Measurements from ENCODE around the gene NEDD9.

Gene NEDD9

DNA sequence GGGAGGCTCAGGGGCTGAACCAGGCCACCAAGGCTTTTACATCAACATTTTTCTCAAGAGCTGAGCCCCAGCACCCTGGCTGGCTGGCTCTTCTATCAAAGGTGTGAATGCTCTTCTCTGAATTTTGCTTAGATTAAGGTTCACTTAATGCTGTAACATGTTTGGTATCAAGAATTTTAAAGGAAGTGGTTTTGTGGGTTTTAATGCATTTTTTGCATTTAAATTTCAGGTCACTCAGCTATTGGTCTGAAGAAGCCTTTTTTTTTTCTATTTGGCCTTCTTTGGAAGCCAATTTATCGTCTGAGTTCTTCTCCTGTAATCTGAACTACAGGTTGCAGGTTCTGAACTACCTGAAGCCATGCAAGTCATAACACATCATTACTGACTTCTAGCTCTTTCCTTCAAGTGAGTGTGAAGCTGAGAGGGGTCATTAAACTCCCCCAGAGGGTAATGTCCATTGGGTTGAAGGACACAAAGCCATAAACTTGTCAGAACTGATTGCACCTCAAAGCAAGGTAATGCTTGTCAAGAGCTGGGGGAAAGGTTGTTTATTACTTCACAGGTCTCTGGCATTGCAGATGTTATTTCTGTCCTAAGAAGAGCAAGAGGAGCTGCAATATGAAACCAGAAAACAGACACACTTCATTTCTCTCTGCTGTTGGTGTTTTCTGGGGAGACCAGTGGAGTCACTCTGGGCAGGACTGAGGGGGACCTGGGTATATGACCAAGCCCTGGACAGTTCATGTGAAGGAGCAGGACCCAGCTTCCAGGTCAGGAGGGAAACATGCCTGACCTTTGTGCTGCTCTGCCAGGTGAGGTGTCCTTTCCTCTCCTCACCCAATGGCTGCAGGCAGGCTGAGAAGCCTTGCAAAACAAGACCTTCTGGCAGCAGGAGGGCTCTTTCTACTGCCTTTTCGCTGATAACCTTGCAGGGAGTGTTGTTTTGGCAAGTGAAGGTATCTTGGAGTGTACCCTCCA, 26.1 kb upstream of the NEDD9 start:
- Histone ChIP-seq H3K27me3 (ENCODE audit: control insufficient read depth, insufficient read depth, low read length) (no peaks in the 10 kb centered on the region), H3K36me3 (ENCODE audit: control insufficient read depth, insufficient read depth, low read length) (no peaks in the 10 kb centered on the region), H3K4me1 (ENCODE audit: control insufficient read depth, insufficient read depth, low read length) (peaks cover 16% of the 10 kb centered on the region), H3K4me3 (ENCODE audit: low read length) (no peak overlapping the region), H3K9ac (ENCODE audit: low read length) (no peak overlapping the region), H3K9me3 (ENCODE audit: control insufficient read depth, low read length) (no peaks in the 10 kb centered on the region)

DNA sequence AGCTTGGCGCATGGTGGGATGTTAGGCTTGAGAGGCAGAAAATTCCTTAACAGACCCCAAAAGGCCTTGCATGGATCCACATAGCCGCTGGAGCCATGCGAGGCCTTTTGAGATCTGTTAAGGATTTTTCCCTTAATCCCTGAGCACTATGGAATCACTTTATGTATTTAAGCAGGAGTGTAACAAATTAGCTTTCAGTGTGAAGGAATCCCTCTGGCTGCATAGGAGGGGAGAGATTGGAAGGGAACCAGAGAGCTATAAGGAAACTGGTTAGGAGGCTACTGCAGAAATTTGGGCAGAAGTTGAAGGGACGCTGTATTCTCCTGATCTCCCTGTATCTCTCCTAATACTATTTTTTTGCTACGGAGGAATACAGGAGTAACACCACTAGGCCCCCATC, 23.1 kb upstream of the NEDD9 start:
- no peak overlapping the region for H3K4me3 ChIP-seq (ENCODE audit: low read length)
- H3K9me3 ChIP-seq (ENCODE audit: control insufficient read depth, low read length), result no peaks in the 10 kb centered on the region
- H3K36me3 ChIP-seq (ENCODE audit: control insufficient read depth, insufficient read depth, low read length), result no peaks in the 10 kb centered on the region
- no peaks in the 10 kb centered on the region for H3K27me3 ChIP-seq (ENCODE audit: control insufficient read depth, insufficient read depth, low read length)
- H3K4me1 ChIP-seq (ENCODE audit: control insufficient read depth, insufficient read depth, low read length), result peaks cover 29% of the 10 kb centered on the region
- H3K9ac ChIP-seq (ENCODE audit: low read length), result no peak overlapping the region

DNA sequence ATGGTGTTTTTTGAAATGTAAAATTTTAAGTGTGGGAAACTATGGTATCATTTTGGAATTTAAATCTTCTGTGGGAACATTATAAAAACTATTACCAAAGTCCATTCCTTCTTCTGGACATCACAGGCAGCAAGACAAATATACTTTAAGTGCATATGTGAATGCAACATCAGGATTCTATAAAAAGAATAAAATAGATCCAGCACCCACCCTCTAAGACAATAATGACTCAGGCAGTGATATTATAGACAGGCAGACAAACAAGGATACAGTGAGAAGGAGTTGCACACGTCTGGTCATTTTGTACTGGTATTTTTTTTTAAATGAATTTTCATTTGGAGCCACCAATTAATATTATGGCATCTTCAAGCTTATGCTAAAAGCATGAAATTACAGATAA, 21.1 kb upstream of the NEDD9 start:
- Histone ChIP-seq H3K9ac (ENCODE audit: low read length) (no peak overlapping the region), H3K27me3 (ENCODE audit: control insufficient read depth, insufficient read depth, low read length) (no peaks in the 10 kb centered on the region), H3K4me3 (ENCODE audit: low read length) (no peak overlapping the region), H3K9me3 (ENCODE audit: control insufficient read depth, low read length) (no peaks in the 10 kb centered on the region), H3K4me1 (ENCODE audit: control insufficient read depth, insufficient read depth, low read length) (peaks cover 22% of the 10 kb centered on the region), H3K36me3 (ENCODE audit: control insufficient read depth, insufficient read depth, low read length) (no peaks in the 10 kb centered on the region)

DNA sequence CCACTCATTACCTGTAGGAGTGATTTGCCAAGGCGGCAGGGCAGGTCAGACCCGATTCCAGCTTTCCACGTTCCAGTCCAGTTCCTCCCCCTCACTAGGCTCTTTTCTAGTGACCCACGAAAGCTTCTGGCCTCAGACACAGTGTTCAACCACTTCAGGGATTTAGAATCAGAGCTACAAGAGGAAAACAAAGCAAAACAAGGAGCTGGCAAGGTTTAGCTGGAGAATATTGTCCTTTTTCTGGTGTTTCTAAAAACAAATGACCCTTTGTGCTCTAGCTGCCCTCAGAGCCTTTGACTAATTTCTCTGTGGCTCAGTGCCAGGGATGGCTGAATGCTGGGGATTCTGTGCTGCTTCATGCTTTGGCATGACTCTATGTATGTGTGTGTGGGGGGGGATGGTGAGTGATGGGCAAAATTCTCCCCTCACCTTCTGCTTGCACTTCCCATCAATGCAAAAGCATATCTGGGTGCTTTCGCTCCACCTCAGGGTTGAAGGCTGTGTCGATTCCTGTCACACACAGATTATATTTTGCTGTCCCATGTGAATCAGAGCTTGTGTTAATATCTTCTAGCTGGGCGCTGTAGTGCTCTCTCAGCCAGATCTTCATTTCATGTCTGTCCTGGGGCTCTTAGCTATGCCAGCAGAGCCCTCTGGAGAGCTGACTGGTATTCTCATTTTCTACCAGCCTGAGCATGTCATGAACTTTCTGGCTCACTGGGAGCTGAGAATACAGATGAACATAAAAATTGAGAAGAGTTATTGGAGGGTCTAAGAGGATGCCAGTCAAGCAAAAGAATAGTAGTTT, 19.3 kb upstream of the NEDD9 start:
- no peak overlapping the region for H3K4me3 ChIP-seq (ENCODE audit: low read length)
- no peak overlapping the region for H3K9ac ChIP-seq (ENCODE audit: low read length)
- no peaks in the 10 kb centered on the region for H3K27me3 ChIP-seq (ENCODE audit: control insufficient read depth, insufficient read depth, low read length)
- no peaks in the 10 kb centered on the region for H3K36me3 ChIP-seq (ENCODE audit: control insufficient read depth, insufficient read depth, low read length)
- H3K9me3 ChIP-seq (ENCODE audit: control insufficient read depth, low read length), result no peaks in the 10 kb centered on the region
- H3K4me1 ChIP-seq (ENCODE audit: control insufficient read depth, insufficient read depth, low read length), result peaks cover 20% of the 10 kb centered on the region

DNA sequence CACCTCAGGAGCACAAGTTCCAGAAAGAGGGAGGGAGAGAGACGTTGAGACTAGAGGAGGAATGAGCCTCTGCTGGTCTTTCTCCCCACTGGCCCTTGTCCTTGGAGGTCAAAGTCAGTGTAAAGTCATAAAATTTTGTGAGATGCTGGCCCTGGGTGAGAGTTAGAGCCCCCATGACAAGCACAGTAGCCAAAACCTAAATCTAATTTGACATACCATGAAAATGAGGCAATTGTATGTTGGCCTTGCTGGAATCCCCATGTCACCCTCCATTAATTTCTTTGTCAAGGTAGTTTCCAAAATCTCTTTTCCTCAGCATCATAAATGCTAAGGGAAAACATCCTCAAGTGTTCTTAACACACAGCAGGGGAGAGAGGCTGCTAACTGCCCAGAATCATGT, 17.6 kb upstream of the NEDD9 start:
- H3K4me3 ChIP-seq (ENCODE audit: low read length), result no peak overlapping the region
- H3K9me3 ChIP-seq (ENCODE audit: control insufficient read depth, low read length), result no peaks in the 10 kb centered on the region
- H3K9ac ChIP-seq (ENCODE audit: low read length), result no peak overlapping the region
- no peaks in the 10 kb centered on the region for H3K27me3 ChIP-seq (ENCODE audit: control insufficient read depth, insufficient read depth, low read length)
- peaks cover 20% of the 10 kb centered on the region for H3K4me1 ChIP-seq (ENCODE audit: control insufficient read depth, insufficient read depth, low read length)
- H3K36me3 ChIP-seq (ENCODE audit: control insufficient read depth, insufficient read depth, low read length), result no peaks in the 10 kb centered on the region

DNA sequence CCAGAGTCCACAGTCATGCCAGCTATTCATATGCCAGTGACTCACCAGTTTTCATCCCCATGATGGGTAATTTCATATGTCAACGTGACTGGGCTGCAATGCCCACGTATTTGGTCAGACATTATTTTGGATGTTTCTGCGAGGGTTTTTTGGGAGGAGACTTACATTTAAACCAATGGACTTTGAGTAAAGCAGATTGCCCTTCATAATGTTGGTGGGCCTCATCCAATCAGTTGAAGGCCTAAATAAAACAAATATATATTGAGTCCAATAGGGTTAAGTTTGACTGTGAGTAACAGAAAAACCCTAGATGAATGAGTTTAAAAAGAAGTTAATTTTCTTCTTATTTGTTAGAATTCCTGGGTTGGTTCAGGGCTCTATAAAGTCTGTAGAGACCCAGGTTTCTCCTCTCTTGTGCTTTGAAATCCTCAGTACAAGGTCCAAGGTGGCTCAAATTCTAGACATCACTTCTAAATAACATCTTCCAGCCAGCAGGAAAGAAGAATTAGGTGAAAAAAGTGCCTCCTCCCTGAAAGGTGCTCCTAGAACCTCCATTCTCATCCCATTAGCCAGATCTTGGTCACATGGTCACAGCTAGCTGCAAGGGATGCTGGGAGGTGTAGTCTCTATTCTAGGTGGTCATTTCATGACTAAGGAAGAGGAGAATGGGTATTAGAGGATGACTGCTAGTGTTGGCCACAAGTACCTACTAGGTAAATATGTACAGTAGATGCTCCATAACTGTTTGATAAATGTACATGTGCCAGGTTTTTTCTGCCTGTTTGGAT, 16.7 kb upstream of the NEDD9 start:
- Histone ChIP-seq H3K4me1 (ENCODE audit: control insufficient read depth, insufficient read depth, low read length) (peaks cover 20% of the 10 kb centered on the region), H3K4me3 (ENCODE audit: low read length) (no peak overlapping the region), H3K9ac (ENCODE audit: low read length) (no peak overlapping the region), H3K27me3 (ENCODE audit: control insufficient read depth, insufficient read depth, low read length) (no peaks in the 10 kb centered on the region), H3K9me3 (ENCODE audit: control insufficient read depth, low read length) (no peaks in the 10 kb centered on the region), H3K36me3 (ENCODE audit: control insufficient read depth, insufficient read depth, low read length) (no peaks in the 10 kb centered on the region)

DNA sequence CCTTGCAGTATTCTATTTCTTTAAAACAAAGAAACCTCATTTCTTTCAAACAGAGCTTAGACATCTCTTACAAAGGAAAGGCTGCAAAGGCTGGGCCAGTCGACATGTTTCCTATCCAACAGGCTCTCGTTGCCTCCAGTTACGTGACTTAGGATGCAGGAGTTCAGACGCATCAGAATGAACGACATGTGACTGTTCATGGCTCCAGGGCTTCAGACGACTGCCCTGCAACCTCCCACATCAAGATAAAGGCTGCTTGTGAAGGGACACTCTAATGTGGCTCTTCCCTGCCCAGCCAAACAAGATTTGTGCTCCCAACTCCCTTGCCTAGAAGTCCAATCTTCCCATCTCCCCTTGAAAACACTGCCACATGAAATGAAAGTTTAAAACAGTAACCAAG, 14.3 kb upstream of the NEDD9 start:
- peaks cover 24% of the 10 kb centered on the region for H3K4me1 ChIP-seq (ENCODE audit: control insufficient read depth, insufficient read depth, low read length)
- H3K9me3 ChIP-seq (ENCODE audit: control insufficient read depth, low read length), result no peaks in the 10 kb centered on the region
- no peak overlapping the region for H3K9ac ChIP-seq (ENCODE audit: low read length)
- no peak overlapping the region for H3K4me3 ChIP-seq (ENCODE audit: low read length)
- no peaks in the 10 kb centered on the region for H3K27me3 ChIP-seq (ENCODE audit: control insufficient read depth, insufficient read depth, low read length)
- H3K36me3 ChIP-seq (ENCODE audit: control insufficient read depth, insufficient read depth, low read length), result no peaks in the 10 kb centered on the region

DNA sequence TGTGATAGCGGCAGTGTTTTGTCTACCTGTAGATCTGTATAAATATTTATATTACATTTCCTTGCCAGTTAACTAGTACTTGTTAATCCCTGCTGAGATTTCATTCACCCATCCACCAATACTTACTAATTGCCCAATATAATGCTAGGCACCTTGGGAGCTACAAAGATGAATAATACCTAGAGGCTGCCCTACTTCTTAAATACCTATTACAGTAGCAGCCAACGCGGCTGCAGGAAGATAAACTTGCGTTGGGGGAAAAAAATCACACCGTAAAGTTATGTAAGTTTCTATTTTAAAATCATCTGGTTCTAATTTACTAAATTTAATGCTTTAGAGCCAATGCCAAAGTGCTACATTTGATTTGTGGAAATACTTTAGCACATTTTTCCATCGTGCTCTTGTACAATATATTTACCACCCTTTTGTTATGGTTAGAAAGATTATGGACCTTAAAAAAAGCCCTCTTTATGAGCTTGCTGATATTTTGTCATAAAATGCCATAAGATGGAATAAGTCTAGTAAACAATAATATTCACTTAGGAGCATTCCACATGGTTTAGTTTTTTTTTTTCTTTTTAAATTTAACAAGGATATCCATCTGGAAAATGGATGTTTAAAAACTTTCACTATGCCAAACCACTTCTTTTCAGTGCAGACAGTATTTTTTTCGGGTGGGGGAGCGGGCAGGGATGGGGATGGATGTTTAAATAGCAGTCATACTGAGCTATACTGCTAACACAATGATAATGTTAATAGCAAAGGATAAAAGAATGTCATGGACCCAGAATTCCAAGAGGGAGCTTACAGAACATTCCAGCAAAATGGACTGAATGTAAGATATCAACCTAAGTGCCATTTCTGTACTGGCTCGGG, 13.2 kb upstream of the NEDD9 start:
- no peak overlapping the region for H3K9ac ChIP-seq (ENCODE audit: low read length)
- H3K27me3 ChIP-seq (ENCODE audit: control insufficient read depth, insufficient read depth, low read length), result no peaks in the 10 kb centered on the region
- H3K4me1 ChIP-seq (ENCODE audit: control insufficient read depth, insufficient read depth, low read length), result peaks cover 26% of the 10 kb centered on the region
- no peaks in the 10 kb centered on the region for H3K36me3 ChIP-seq (ENCODE audit: control insufficient read depth, insufficient read depth, low read length)
- H3K4me3 ChIP-seq (ENCODE audit: low read length), result no peak overlapping the region
- H3K9me3 ChIP-seq (ENCODE audit: control insufficient read depth, low read length), result no peaks in the 10 kb centered on the region

DNA sequence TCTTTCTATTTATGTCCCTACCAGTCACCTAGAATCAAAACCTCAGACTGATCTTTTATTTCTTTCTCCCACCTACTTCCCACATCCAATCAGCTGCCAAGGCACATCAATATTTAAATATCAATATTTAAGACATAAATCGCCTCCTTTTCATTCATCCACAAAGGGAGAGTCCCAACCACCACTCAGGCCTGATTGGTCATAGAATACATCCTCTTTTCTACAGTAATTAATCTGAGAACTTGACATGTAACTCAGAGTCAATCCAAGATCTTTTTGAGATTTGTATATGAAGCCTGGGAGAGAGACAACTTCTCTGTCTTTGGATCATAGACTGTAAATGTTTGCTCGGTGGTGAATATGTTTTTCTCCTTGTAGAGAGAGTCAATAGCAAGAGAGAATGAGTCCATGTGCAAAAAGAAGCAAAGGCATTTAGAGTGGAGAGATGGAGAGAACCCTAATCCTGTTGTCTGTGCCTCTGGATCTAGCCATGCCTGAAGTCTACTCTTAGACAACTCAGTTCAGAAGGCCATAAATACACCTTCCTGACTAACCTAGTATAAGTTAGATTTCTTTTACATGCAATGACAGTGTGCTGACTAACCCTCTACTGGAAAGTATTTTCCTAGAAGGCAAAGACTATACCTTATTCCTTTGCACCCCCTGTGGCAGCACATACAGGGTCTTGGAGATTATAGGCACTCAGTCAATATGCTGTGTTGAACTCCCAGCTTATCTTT, 12.1 kb upstream of the NEDD9 start:
- Histone ChIP-seq H3K4me1 (ENCODE audit: control insufficient read depth, insufficient read depth, low read length) (peaks cover 26% of the 10 kb centered on the region), H3K36me3 (ENCODE audit: control insufficient read depth, insufficient read depth, low read length) (no peaks in the 10 kb centered on the region), H3K9me3 (ENCODE audit: control insufficient read depth, low read length) (no peaks in the 10 kb centered on the region), H3K27me3 (ENCODE audit: control insufficient read depth, insufficient read depth, low read length) (no peaks in the 10 kb centered on the region), H3K4me3 (ENCODE audit: low read length) (no peak overlapping the region), H3K9ac (ENCODE audit: low read length) (no peak overlapping the region)

DNA sequence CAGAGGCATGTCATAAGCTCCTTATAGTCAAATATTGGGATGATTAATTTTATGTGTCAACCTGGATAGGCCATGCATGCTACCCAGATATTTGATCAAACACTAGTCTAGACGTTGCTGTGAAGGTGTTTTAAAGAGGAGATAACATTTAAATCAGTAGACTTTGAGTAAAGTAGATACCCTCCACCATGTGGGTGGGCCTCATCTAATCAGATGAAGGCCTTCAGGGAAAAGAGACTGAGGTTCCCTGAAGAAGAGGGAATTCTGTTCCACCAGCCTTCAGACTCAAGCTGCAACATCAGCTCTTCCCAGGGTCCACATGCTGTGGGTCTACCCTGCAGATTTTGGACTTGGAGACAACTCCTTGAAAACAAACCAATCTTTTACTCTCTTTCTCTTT, 11.4 kb upstream of the NEDD9 start:
- Histone ChIP-seq H3K27me3 (ENCODE audit: control insufficient read depth, insufficient read depth, low read length) (no peaks in the 10 kb centered on the region), H3K9ac (ENCODE audit: low read length) (no peak overlapping the region), H3K4me1 (ENCODE audit: control insufficient read depth, insufficient read depth, low read length) (peaks cover 26% of the 10 kb centered on the region), H3K36me3 (ENCODE audit: control insufficient read depth, insufficient read depth, low read length) (no peaks in the 10 kb centered on the region), H3K4me3 (ENCODE audit: low read length) (no peak overlapping the region), H3K9me3 (ENCODE audit: control insufficient read depth, low read length) (no peaks in the 10 kb centered on the region)

DNA sequence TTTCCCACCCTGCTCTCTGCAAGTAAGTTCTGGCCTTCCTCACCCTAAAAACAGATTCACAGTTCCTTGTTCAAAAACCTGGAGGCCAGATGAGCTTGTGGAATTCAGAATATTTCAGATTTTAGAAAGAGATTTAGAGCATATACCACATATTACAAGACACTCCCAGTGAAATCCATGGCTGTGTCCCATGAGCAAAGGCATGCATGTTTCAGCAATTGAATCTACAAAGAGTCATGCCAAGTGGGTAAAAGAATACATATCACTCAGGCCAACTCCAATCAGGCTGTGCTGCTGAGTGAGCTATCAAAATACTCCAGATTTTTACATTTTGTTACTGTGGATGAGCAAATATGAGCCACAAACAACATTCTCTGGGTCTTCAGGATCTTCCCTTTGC, 10.2 kb upstream of the NEDD9 start:
- H3K27me3 ChIP-seq (ENCODE audit: control insufficient read depth, insufficient read depth, low read length), result no peaks in the 10 kb centered on the region
- H3K4me1 ChIP-seq (ENCODE audit: control insufficient read depth, insufficient read depth, low read length), result peaks cover 26% of the 10 kb centered on the region
- H3K4me3 ChIP-seq (ENCODE audit: low read length), result no peak overlapping the region
- H3K9me3 ChIP-seq (ENCODE audit: control insufficient read depth, low read length), result no peaks in the 10 kb centered on the region
- H3K36me3 ChIP-seq (ENCODE audit: control insufficient read depth, insufficient read depth, low read length), result no peaks in the 10 kb centered on the region
- no peak overlapping the region for H3K9ac ChIP-seq (ENCODE audit: low read length)

Measured in mucosa of stomach (tissue), 1 donor.